AG04450 (cell line): ENCODE data around the gene TRMT2A. TPM values are rescaled to one million over a fixed set of nuclear protein-coding genes. Genes with fewer than 3 reads are reported as not detected.

Experiments
- CTCF ChIA-PET: fragments of 300-600, 350-600 bp; formaldehyde crosslinking; extraction: SDS; loops from one replicate; lab custom pipeline; 2022; ENCODE audit warnings: antibody characterized with exemption, inconsistent platforms; lab: Charles Lee
- POLR2A ChIA-PET: fragments of 350-600 bp; formaldehyde crosslinking; extraction: SDS; loops from one replicate; lab custom pipeline; 2021; ENCODE audit warnings: antibody characterized with exemption, inconsistent platforms; lab: Yijun Ruan, JAX
- DNase-seq: peaks from one replicate; pipeline ENCODE4 v3.0.0-alpha.2; 2011; ENCODE audit warnings: low read depth, low spot score
- H3K27ac ChIP-seq: one replicate; pipeline ENCODE4 v1.5.1; 2012; ENCODE audit warnings: low read depth, low read length, control low read depth
- H3K27me3 ChIP-seq: one replicate; pipeline ENCODE4 v1.6.0; 2012; ENCODE audit warnings: low read length; ENCODE audit not compliant: control insufficient read depth, insufficient read depth
- H3K4me3 ChIP-seq: 2 replicates; pipeline ENCODE4 v1.5.1; 2011; ENCODE audit warnings: mild to moderate bottlenecking, low read depth, low read length, control low read depth
- H3K9me3 ChIP-seq: 2 replicates; pipeline ENCODE4 v1.5.1; 2012; ENCODE audit warnings: low read length; ENCODE audit not compliant: control insufficient read depth, insufficient read depth
- polyA plus RNA-seq: library from polyadenylated mRNA; depleted of rRNA; stranded (reverse); fragments of >200 nt; gene quantifications from 2 replicates; pipeline ENCODE4 v1.2.3, GENCODE V29; 2011
- TF ChIP-seq, protein P1 (sequence below): IDR thresholded peaks from 2 replicates; pipeline ENCODE4 v1.5.1; 2011; ENCODE audit warnings: low read depth, low read length, control low read depth, inconsistent platforms

TRMT2A gene
- polyA plus RNA-seq, 1 experiment = 15.6 TPM

GRCh38 chr22:20117633-20118299 lies 740 bp upstream of the TRMT2A start:
- POLR2A ChIA-PET = interaction anchor here (0.8 to 2.7 kb wide), 5 partner anchors 12 to 451 kb away, joined by 3 to 14 read pairs (median 4); no protein-coding TSS in a partner anchor
- TF ChIP-seq, protein P1, sequence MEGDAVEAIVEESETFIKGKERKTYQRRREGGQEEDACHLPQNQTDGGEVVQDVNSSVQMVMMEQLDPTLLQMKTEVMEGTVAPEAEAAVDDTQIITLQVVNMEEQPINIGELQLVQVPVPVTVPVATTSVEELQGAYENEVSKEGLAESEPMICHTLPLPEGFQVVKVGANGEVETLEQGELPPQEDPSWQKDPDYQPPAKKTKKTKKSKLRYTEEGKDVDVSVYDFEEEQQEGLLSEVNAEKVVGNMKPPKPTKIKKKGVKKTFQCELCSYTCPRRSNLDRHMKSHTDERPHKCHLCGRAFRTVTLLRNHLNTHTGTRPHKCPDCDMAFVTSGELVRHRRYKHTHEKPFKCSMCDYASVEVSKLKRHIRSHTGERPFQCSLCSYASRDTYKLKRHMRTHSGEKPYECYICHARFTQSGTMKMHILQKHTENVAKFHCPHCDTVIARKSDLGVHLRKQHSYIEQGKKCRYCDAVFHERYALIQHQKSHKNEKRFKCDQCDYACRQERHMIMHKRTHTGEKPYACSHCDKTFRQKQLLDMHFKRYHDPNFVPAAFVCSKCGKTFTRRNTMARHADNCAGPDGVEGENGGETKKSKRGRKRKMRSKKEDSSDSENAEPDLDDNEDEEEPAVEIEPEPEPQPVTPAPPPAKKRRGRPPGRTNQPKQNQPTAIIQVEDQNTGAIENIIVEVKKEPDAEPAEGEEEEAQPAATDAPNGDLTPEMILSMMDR = no peak
- DNase-seq = no peak

GRCh38 chr22:20116376-20116950 lies 563 bp downstream of the TRMT2A start:
- Histone ChIP-seq H3K9me3 (no peaks in the 10 kb centered on the region; the same call in 1 of the 2 replicates), H3K27ac (peak overlapping the region; percentile 75), H3K4me3 (peak overlapping the region; percentile 98), H3K27me3 (no peaks in the 10 kb centered on the region)
- CTCF ChIA-PET = no interaction called here
- TF ChIP-seq, protein P1 = no peak
- POLR2A ChIA-PET = interaction anchor here (1.0 to 2.7 kb wide), 4 partner anchors 11 to 453 kb away, joined by 3 to 14 read pairs (median 8); no protein-coding TSS in a partner anchor
- no peak for DNase-seq

More at GRCh38 chr22:20117633-20118299, 740 bp upstream of the TRMT2A start:
- Histone ChIP-seq H3K27me3 (no peaks in the 10 kb centered on the region), H3K4me3 (peak overlapping the region; percentile 82), H3K27ac (no peak overlapping the region), H3K9me3 (no peaks in the 10 kb centered on the region; the same call in 1 of the 2 replicates)
- CTCF ChIA-PET = no interaction called here

GRCh38 chr22:20115691-20116375 lies 1.2 kb downstream of the TRMT2A start, which contains the start of gene RANBP1:
RANBP1 (plus strand) TSS chr22:20116104; CDS start chr22:20116185, 81 bp downstream.
- no peak for DNase-seq
- TF ChIP-seq, protein P1 = no peak
- H3K9me3 ChIP-seq = no peaks in the 10 kb centered on the region; the same call in 1 of the 2 replicates
- H3K27me3 ChIP-seq = no peaks in the 10 kb centered on the region
- H3K4me3 ChIP-seq = peak within 1 kb of the TSS; percentile 98
- ChIA-PET CTCF (no interaction called here), POLR2A (interaction anchor here (2.7 kb wide), 1 partner anchor 14 kb away, joined by 12 read pairs; no protein-coding TSS in a partner anchor)
- peak within 1 kb of the TSS; percentile 75 for H3K27ac ChIP-seq

- Histone ChIP-seq H3K27me3 (no peaks in the 10 kb centered on the region), H3K4me3 (no peak overlapping the region), H3K9me3 (no peaks in the 10 kb centered on the region; the same call in 1 of the 2 replicates), H3K27ac (no peak overlapping the region)
- TF ChIP-seq, protein P1 = no peak
- ChIA-PET POLR2A (no interaction called here), CTCF (no interaction called here)
- DNase-seq = no peak
Measured at GRCh38 chr22:20114506-20115475, 2.2 kb downstream of the TRMT2A start.
